ENCODE data around the gene CIDEB. TPM values are rescaled to one million over a fixed set of nuclear protein-coding genes. Genes with fewer than 3 reads are reported as not detected.

CIDEB gene
- total RNA-seq, 1 donor from 2014 or later = 1.9 TPM

DNA sequence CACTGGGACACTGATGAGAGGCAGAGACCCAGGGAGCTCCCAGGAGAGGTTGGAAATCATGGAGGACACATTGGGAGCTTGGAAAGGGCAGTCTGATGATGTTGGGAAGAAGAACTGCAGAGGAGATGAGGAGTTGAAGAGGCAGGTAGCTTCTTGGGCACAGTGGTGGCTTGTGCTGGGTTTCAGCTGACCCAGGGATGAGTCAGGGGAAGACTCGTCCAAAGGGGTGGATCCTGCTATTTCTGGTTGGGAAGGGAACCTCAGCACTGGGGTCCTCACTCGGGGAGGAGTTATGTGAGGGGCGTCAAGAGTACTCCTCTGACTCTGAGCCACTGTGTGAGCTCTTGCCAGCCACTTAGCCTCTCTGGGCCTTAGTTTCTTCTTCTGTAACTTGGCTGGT, 15.6 kb upstream of the CIDEB start:
- H3K27me3 Mint-ChIP-seq = peaks cover 48% of the 10 kb centered on the region
- TF ChIP-seq, protein P1, sequence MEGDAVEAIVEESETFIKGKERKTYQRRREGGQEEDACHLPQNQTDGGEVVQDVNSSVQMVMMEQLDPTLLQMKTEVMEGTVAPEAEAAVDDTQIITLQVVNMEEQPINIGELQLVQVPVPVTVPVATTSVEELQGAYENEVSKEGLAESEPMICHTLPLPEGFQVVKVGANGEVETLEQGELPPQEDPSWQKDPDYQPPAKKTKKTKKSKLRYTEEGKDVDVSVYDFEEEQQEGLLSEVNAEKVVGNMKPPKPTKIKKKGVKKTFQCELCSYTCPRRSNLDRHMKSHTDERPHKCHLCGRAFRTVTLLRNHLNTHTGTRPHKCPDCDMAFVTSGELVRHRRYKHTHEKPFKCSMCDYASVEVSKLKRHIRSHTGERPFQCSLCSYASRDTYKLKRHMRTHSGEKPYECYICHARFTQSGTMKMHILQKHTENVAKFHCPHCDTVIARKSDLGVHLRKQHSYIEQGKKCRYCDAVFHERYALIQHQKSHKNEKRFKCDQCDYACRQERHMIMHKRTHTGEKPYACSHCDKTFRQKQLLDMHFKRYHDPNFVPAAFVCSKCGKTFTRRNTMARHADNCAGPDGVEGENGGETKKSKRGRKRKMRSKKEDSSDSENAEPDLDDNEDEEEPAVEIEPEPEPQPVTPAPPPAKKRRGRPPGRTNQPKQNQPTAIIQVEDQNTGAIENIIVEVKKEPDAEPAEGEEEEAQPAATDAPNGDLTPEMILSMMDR (IDR thresholded peaks at IDR 0.05; ENCODE audit: unreplicated experiment) = no peak
- no peak overlapping the region for H3K27ac Mint-ChIP-seq

DNA sequence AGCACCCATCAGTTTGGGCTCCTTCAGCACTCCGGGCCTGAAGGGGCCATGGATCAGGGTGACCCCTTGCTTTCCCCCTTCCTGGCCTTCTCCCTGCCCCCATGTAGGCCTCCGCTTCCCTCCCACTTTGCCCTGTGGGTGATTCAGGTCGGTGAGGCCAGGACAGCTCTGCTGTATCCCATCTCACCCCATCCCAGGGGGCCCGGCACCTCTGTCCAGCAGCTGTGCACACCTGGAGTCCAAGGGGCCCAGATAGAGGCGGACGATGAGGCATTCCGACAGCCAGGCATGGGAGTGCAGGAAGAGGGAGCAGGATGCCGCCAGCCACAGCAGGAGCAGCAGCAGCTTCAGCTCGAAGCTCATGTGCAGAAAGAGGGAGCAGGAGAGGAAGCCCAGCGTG, 14.9 kb upstream of the CIDEB start:
- no peaks in the 10 kb centered on the region for H3K9me3 Mint-ChIP-seq (ENCODE audit: low read depth)
- H3K4me1 Mint-ChIP-seq (ENCODE audit: low read depth) = no peaks in the 10 kb centered on the region
- no peak overlapping the region for H3K27ac Mint-ChIP-seq
- TF ChIP-seq, protein P1 (IDR thresholded peaks at IDR 0.05; ENCODE audit: unreplicated experiment) = no peak
- no peak overlapping the region for H3K4me3 Mint-ChIP-seq (ENCODE audit: low read depth)
- peaks cover 55% of the 10 kb centered on the region for H3K27me3 Mint-ChIP-seq
- no peak for DNase-seq (ENCODE audit: low spot score, unreplicated experiment)
- no peaks in the 10 kb centered on the region for H3K36me3 Mint-ChIP-seq (ENCODE audit: insufficient read depth)

More for the DNA sequence above, 15.6 kb upstream of the CIDEB start:
- Mint-ChIP-seq H3K4me1 (ENCODE audit: low read depth) (no peaks in the 10 kb centered on the region), H3K36me3 (ENCODE audit: insufficient read depth) (no peaks in the 10 kb centered on the region), H3K4me3 (ENCODE audit: low read depth) (no peak overlapping the region), H3K9me3 (ENCODE audit: low read depth) (no peaks in the 10 kb centered on the region)
- DNase-seq (ENCODE audit: low spot score, unreplicated experiment) = no peak

GRCh38 chr14:24321212-24321975, 13.6 kb upstream of the CIDEB start:
- DNase-seq (ENCODE audit: low spot score, unreplicated experiment) = no peak
- no peak overlapping the region for H3K4me3 Mint-ChIP-seq (ENCODE audit: low read depth)
- H3K27ac Mint-ChIP-seq = no peak overlapping the region
- peaks cover 59% of the 10 kb centered on the region for H3K27me3 Mint-ChIP-seq
- no peaks in the 10 kb centered on the region for H3K36me3 Mint-ChIP-seq (ENCODE audit: insufficient read depth)
- H3K4me1 Mint-ChIP-seq (ENCODE audit: low read depth) = no peaks in the 10 kb centered on the region
- TF ChIP-seq, protein P1 (IDR thresholded peaks at IDR 0.05; ENCODE audit: unreplicated experiment) = no peak
- H3K9me3 Mint-ChIP-seq (ENCODE audit: low read depth) = no peaks in the 10 kb centered on the region

- H3K36me3 Mint-ChIP-seq (ENCODE audit: insufficient read depth) = no peaks in the 10 kb centered on the region
- H3K27me3 Mint-ChIP-seq = peaks cover 52% of the 10 kb centered on the region
- TF ChIP-seq, protein P1 (IDR thresholded peaks at IDR 0.05; ENCODE audit: unreplicated experiment) = no peak
- H3K4me1 Mint-ChIP-seq (ENCODE audit: low read depth) = no peaks in the 10 kb centered on the region
- no peaks in the 10 kb centered on the region for H3K9me3 Mint-ChIP-seq (ENCODE audit: low read depth)
- DNase-seq (ENCODE audit: low spot score, unreplicated experiment) = no peak
- H3K4me3 Mint-ChIP-seq (ENCODE audit: low read depth) = no peak overlapping the region
- no peak overlapping the region for H3K27ac Mint-ChIP-seq
Observed at GRCh38 chr14:24317141-24317928, 9.6 kb upstream of the CIDEB start.

DNA sequence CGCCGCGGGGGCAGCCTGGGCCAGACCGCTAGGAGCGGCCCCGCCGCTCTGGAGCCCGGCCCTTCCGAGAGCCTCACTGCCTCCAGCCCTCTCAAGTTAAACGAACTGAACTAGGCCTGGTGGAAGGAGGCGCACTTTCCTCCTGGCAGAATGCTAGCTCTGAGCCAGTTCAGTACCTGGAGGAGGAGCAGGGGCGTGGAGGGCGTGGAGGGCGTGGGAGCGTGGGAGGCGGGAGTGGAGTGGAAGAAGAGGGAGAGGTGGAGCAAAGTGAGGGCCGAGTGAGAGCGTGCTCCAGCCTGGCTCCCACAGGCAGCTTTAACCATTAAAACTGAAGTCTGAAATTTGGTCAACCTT, 8.8 kb upstream of the CIDEB start:
- H3K4me1 Mint-ChIP-seq (ENCODE audit: low read depth) = no peaks in the 10 kb centered on the region
- H3K27me3 Mint-ChIP-seq = peaks cover 46% of the 10 kb centered on the region

More for the DNA sequence above, 8.8 kb upstream of the CIDEB start:
- no peaks in the 10 kb centered on the region for H3K9me3 Mint-ChIP-seq (ENCODE audit: low read depth)
- no peak overlapping the region for H3K4me3 Mint-ChIP-seq (ENCODE audit: low read depth)
- H3K27ac Mint-ChIP-seq = no peak overlapping the region
- TF ChIP-seq, protein P1 (IDR thresholded peaks at IDR 0.05; ENCODE audit: unreplicated experiment) = no peak
- no peak for DNase-seq (ENCODE audit: low spot score, unreplicated experiment)
- no peaks in the 10 kb centered on the region for H3K36me3 Mint-ChIP-seq (ENCODE audit: insufficient read depth)

Measured in progenitor cell of endocrine pancreas (in vitro differentiated cells).